Right lobe of liver (tissue), 6 donors: ENCODE results near the gene MAP4K4. TPM values are rescaled to one million over a fixed set of nuclear protein-coding genes. Genes with fewer than 3 reads are reported as not detected.
A peak's percentile ranks its signal among the peaks of the same experiment; 100 is the strongest.

Source experiments
- ATAC-seq, 4 donors: fragments of 200-7000 bp; cut with Tn5 transposase; one replicate each; pipeline ENCODE4 v1.9.1; 2020; ENCODE audit warnings: mild to moderate bottlenecking in 4 of 4, moderate library complexity in 4 of 4
- DNase-seq, 3 donors: peaks; one replicate each; pipeline ENCODE4 v3.0.0-alpha.2; 2020
- H3K27ac ChIP-seq, 3 donors: fragments of 200-600 bp; one replicate each; pipeline ENCODE4 v1.8.0; 2022
- H3K27me3 ChIP-seq, 2 donors: fragments of 200-600 bp; one replicate each; pipeline ENCODE4 v1.8.0; 2022
- H3K36me3 ChIP-seq, 4 donors: fragments of 200-600 bp; sonication (generic) in 1 of 4; one replicate each; pipeline versions ENCODE4 v1.5.1 to v1.8.0; 2017 to 2022; ENCODE audit warnings: control low read depth in 1 of 4
- H3K4me1 ChIP-seq, 4 donors: fragments of 200-600 bp; sonication (generic) in 1 of 4; one replicate each; pipeline versions ENCODE4 v1.5.1 to v1.8.0; 2017 to 2022; ENCODE audit warnings: control low read depth in 1 of 4
- H3K4me3 ChIP-seq, 3 donors: fragments of 200-600 bp; one replicate each; pipeline ENCODE4 v1.8.0; 2022
- H3K9me3 ChIP-seq, 4 donors: fragments of 200-600 bp; sonication (generic) in 1 of 4; one replicate each; pipeline versions ENCODE4 v1.5.1 to v1.8.0; 2017 to 2022; ENCODE audit warnings: control low read depth in 1 of 4
- CTCF ChIP-seq, 4 donors: fragments of 200-600 bp in 3 of 4; fragments of 450-650 bp in 1 of 4; IDR thresholded peaks; one replicate each; pipeline versions ENCODE4 v1.5.1 to v1.8.0; 2016 to 2022; ENCODE audit warnings: antibody characterized with exemption in 4 of 4, mild to moderate bottlenecking in 2 of 4
- POLR2A ChIP-seq: fragments of 450-650 bp; IDR thresholded peaks from one replicate; pipeline ENCODE4 v1.6.1; 2017; ENCODE audit warnings: antibody characterized with exemption, mild to moderate bottlenecking
- WGBS: methylation state at CpG from one replicate; pipeline ENCODE4 v1.1.6; 2018; ENCODE audit warnings: low coverage, low lambda C conversion rate; ENCODE audit not compliant: insufficient coverage; ENCODE audit errors: missing lambda C conversion rate; 5-methylcytosine and 5-hydroxymethylcytosine counted together
- intact Hi-C, 2 donors: fragments of 100-400 bp; cut with DNase I; formaldehyde crosslinking; loops; one replicate each; pipeline versions ENCODE4 v1.11.2 to v1.14.1; 2022
- total RNA-seq, 6 experiments: library from RNA; depleted of rRNA in 2 of 6; stranded (reverse); fragments of >200 nt in 2 of 6; fragmentation: NEBNext Ultra II Directional in 3 of 6; extraction: Animal tissue kit (Norgen Biotek cat#: 25700) in 3 of 6; gene quantifications; one replicate each; pipeline versions ENCODE4 v1.1.0 to v1.2.4, GENCODE V29; 2016 to 2023
- donor health status: DM: no; HTN: yes; CAD: no.
- donor health status: DM: no; HTN: no; CAD: no.
- donor health status: DM: no; HTN: no; CAD: no.
- donor health status: DM: no; HTN: yes; CAD: no.
- donor health status: DM: no; HTN: yes; CAD: no.

The MAP4K4 gene
- total RNA-seq, 6 experiments from 2014 or later, result 29.8 to 36.5 (median 31.1) TPM

GRCh38 chr2:101893681-101894381 is 196.3 kb downstream of the MAP4K4 start:
- Histone ChIP-seq H3K9me3 (no peaks in the 10 kb centered on the region), H3K4me1 (peaks cover 0 to 15% (median 4%) of the 10 kb centered on the region in 4 donors), H3K27me3 (no peaks in the 10 kb centered on the region), H3K27ac (no peak overlapping the region), H3K4me3 (no peak overlapping the region), H3K36me3 (peaks cover 0 to 13% (median 2%) of the 10 kb centered on the region in 4 donors)
- TF ChIP-seq POLR2A, result no peak
- no peak for TF ChIP-seq CTCF (IDR thresholded peaks at IDR 0.05)
- peak in 3 of 4 donors; percentile 41 to 58 (median 43) for ATAC-seq
- WGBS, result 88% methylated on average over 8 of the region's 9 CpGs
- intact Hi-C loops, result loop anchor here in 1 of 2 donors (10.0 kb wide), 1 partner anchor 91 kb away; no protein-coding TSS in a partner anchor
- no peak for DNase-seq

GRCh38 chr2:101895039-101895438 is 197.5 kb downstream of the MAP4K4 start:
- DNase-seq (no peak), ATAC-seq (no peak)
- Histone ChIP-seq H3K4me3 (no peak overlapping the region), H3K9me3 (no peaks in the 10 kb centered on the region), H3K4me1 (peaks cover 0 to 5% (median 0%) of the 10 kb centered on the region in 4 donors), H3K27ac (no peak overlapping the region), H3K36me3 (peaks cover 0 to 13% (median 2%) of the 10 kb centered on the region in 4 donors), H3K27me3 (no peaks in the 10 kb centered on the region)
- intact Hi-C loops, result loop anchor here in 1 of 2 donors (10.0 kb wide), 1 partner anchor 90 kb away; no protein-coding TSS in a partner anchor
- 72% methylated on average over 3 of the region's 7 CpGs for WGBS
- TF ChIP-seq CTCF (IDR thresholded peaks at IDR 0.05) (no peak), POLR2A (no peak)

- TF ChIP-seq POLR2A (no peak), CTCF (IDR thresholded peaks at IDR 0.05) (no peak)
- Histone ChIP-seq H3K27ac (no peak overlapping the region), H3K27me3 (no peaks in the 10 kb centered on the region), H3K9me3 (no peaks in the 10 kb centered on the region), H3K36me3 (peaks cover 0 to 13% (median 2%) of the 10 kb centered on the region in 4 donors), H3K4me1 (peaks cover 0 to 5% (median 0%) of the 10 kb centered on the region in 4 donors), H3K4me3 (no peak overlapping the region)
- WGBS, result 50% methylated on average over 2 of the region's 2 CpGs
- ATAC-seq, result peak in 1 of 4 donors; percentile 65
- intact Hi-C loops, result loop anchor here in 1 of 2 donors (10.0 kb wide), 1 partner anchor 89 kb away; no protein-coding TSS in a partner anchor
- DNase-seq, result no peak
Measured at GRCh38 chr2:101895819-101896322, 198.4 kb downstream of the MAP4K4 start.

GRCh38 chr2:101897301-101897700 is 199.8 kb downstream of the MAP4K4 start:
- no peak overlapping the region for H3K27ac ChIP-seq
- no peak overlapping the region for H3K4me3 ChIP-seq
- peaks cover 0 to 5% (median 0%) of the 10 kb centered on the region in 4 donors for H3K36me3 ChIP-seq
- ATAC-seq (peak in 2 of 4 donors; percentile 22 to 38), DNase-seq (no peak)
- 100% methylated on average over 1 of the region's 1 CpG for WGBS
- intact Hi-C loops, result loop anchor here in 1 of 2 donors (10.0 kb wide), 1 partner anchor 88 kb away; no protein-coding TSS in a partner anchor
- peaks cover 0 to 5% (median 0%) of the 10 kb centered on the region in 4 donors for H3K4me1 ChIP-seq
- H3K9me3 ChIP-seq, result no peaks in the 10 kb centered on the region
- TF ChIP-seq POLR2A (no peak), CTCF (IDR thresholded peaks at IDR 0.05) (no peak)
- no peaks in the 10 kb centered on the region for H3K27me3 ChIP-seq
